Astrocyte (in vitro differentiated cells and primary cell): ENCODE data around the gene ADAMTS17. TPM values are rescaled to one million over a fixed set of nuclear protein-coding genes. Genes with fewer than 3 reads are reported as not detected.

ENCODE experiments used
- DNase-seq: peaks from one replicate; pipeline ENCODE4 v3.0.0-alpha.2; 2010; ENCODE audit warnings: low read depth
- FAIRE-seq: peaks from 2 replicates; lab custom pipeline; 2011; peaks lifted over from hg19 to GRCh38; lab: Jason Lieb, UNC
- H2AFZ ChIP-seq: 2 replicates; pipeline ENCODE4 v1.6.0; 2012; ENCODE audit warnings: low read depth, low read length, inconsistent platforms
- H3K27ac ChIP-seq: 2 replicates; pipeline ENCODE4 v1.5.1; 2011; ENCODE audit warnings: low read depth, low read length, inconsistent platforms
- H3K27me3 ChIP-seq: 2 replicates; pipeline ENCODE4 v1.6.0; 2011; ENCODE audit warnings: low read length, inconsistent platforms; ENCODE audit not compliant: insufficient read depth
- H3K36me3 ChIP-seq: 2 replicates; pipeline ENCODE4 v1.5.1; 2011; ENCODE audit warnings: low read length, inconsistent platforms; ENCODE audit not compliant: insufficient read depth
- H3K4me1 ChIP-seq: 2 replicates; pipeline ENCODE4 v1.5.1; 2011; ENCODE audit warnings: low read length, inconsistent platforms; ENCODE audit not compliant: insufficient read depth
- H3K4me2 ChIP-seq: 2 replicates; pipeline ENCODE4 v1.6.0; 2012; ENCODE audit warnings: low read length, inconsistent platforms
- H3K4me3 ChIP-seq: 2 replicates; pipeline ENCODE4 v1.5.1; 2011; ENCODE audit warnings: low read depth, mild to moderate bottlenecking, low read length, inconsistent platforms; ENCODE audit not compliant: insufficient read depth
- H3K79me2 ChIP-seq: 2 replicates; pipeline ENCODE4 v1.6.0; 2012; ENCODE audit warnings: mild to moderate bottlenecking, low read length, inconsistent platforms; ENCODE audit not compliant: insufficient read depth
- H3K9ac ChIP-seq: 2 replicates; pipeline ENCODE4 v1.6.0; 2012; ENCODE audit warnings: mild to moderate bottlenecking, low read length, inconsistent platforms
- H3K9me3 ChIP-seq: 2 replicates; pipeline ENCODE4 v1.5.1; 2012; ENCODE audit warnings: low read depth, mild to moderate bottlenecking, low read length, inconsistent platforms; ENCODE audit not compliant: insufficient read depth
- H4K20me1 ChIP-seq: 2 replicates; pipeline ENCODE4 v1.6.0; 2012; ENCODE audit warnings: low read length, inconsistent platforms; ENCODE audit not compliant: insufficient read depth
- H3K27ac Mint-ChIP-seq: one replicate; pipeline ENCODE4 v1.8.0; 2021; ENCODE audit warnings: mild to moderate bottlenecking, mixed read lengths; ENCODE audit not compliant: unreplicated experiment
- H3K27me3 Mint-ChIP-seq: one replicate; pipeline ENCODE4 v1.8.0; 2021; ENCODE audit warnings: low read depth, mixed read lengths; ENCODE audit not compliant: unreplicated experiment
- H3K36me3 Mint-ChIP-seq: one replicate; pipeline ENCODE4 v1.8.0; 2021; ENCODE audit warnings: low read depth, mixed read lengths; ENCODE audit not compliant: unreplicated experiment
- H3K4me1 Mint-ChIP-seq: one replicate; pipeline ENCODE4 v1.8.0; 2021; ENCODE audit warnings: low read depth, mixed read lengths; ENCODE audit not compliant: unreplicated experiment
- H3K4me3 Mint-ChIP-seq: one replicate; pipeline ENCODE4 v1.8.0; 2021; ENCODE audit warnings: mild to moderate bottlenecking, moderate library complexity, mixed read lengths; ENCODE audit not compliant: unreplicated experiment
- H3K9me3 Mint-ChIP-seq: one replicate; pipeline ENCODE4 v1.8.0; 2021; ENCODE audit warnings: mild to moderate bottlenecking, mixed read lengths; ENCODE audit not compliant: unreplicated experiment
- EZH2 ChIP-seq: IDR thresholded peaks from 2 replicates; pipeline ENCODE4 v1.6.1; 2012; ENCODE audit warnings: mild to moderate bottlenecking, low read length, inconsistent platforms; ENCODE audit not compliant: insufficient read depth
- total RNA-seq: library from RNA; stranded (reverse); gene quantifications from 2 replicates; pipeline ENCODE4 v1.2.1, GENCODE V29; 2021
- TF ChIP-seq, protein P1 (sequence below): IDR thresholded peaks from 2 replicates; pipeline ENCODE4 v1.5.1; 2011; ENCODE audit warnings: low read depth, mild to moderate bottlenecking, inconsistent platforms, low read length, moderate library complexity; ENCODE audit not compliant: insufficient read depth

The ADAMTS17 gene
- total RNA-seq, 1 donor from 2014 or later = 0.27 TPM

- Mint-ChIP-seq H3K9me3 (no peaks in the 10 kb centered on the region), H3K27me3 (peaks cover 34% of the 10 kb centered on the region), H3K4me1 (peaks cover 9% of the 10 kb centered on the region), H3K4me3 (no peak overlapping the region), H3K36me3 (no peaks in the 10 kb centered on the region), H3K27ac (no peak overlapping the region)
- TF ChIP-seq EZH2 = no peak
- TF ChIP-seq, protein P1, sequence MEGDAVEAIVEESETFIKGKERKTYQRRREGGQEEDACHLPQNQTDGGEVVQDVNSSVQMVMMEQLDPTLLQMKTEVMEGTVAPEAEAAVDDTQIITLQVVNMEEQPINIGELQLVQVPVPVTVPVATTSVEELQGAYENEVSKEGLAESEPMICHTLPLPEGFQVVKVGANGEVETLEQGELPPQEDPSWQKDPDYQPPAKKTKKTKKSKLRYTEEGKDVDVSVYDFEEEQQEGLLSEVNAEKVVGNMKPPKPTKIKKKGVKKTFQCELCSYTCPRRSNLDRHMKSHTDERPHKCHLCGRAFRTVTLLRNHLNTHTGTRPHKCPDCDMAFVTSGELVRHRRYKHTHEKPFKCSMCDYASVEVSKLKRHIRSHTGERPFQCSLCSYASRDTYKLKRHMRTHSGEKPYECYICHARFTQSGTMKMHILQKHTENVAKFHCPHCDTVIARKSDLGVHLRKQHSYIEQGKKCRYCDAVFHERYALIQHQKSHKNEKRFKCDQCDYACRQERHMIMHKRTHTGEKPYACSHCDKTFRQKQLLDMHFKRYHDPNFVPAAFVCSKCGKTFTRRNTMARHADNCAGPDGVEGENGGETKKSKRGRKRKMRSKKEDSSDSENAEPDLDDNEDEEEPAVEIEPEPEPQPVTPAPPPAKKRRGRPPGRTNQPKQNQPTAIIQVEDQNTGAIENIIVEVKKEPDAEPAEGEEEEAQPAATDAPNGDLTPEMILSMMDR = no peak
- H3K4me3 ChIP-seq = no peak overlapping the region
- no peak overlapping the region for H3K4me2 ChIP-seq
- FAIRE-seq (no peak), DNase-seq (no peak)
- no peaks in the 10 kb centered on the region for H3K9me3 ChIP-seq
- H3K36me3 ChIP-seq = no peaks in the 10 kb centered on the region
- no peak overlapping the region for H2AFZ ChIP-seq
- no peaks in the 10 kb centered on the region for H4K20me1 ChIP-seq
- H3K4me1 ChIP-seq = no peaks in the 10 kb centered on the region
- H3K27me3 ChIP-seq = peaks cover 8% of the 10 kb centered on the region
- no peak overlapping the region for H3K27ac ChIP-seq
- no peaks in the 10 kb centered on the region for H3K79me2 ChIP-seq
- no peak overlapping the region for H3K9ac ChIP-seq
Observed at GRCh38 chr15:100210338-100210737, 131.4 kb downstream of the ADAMTS17 start.

DNA sequence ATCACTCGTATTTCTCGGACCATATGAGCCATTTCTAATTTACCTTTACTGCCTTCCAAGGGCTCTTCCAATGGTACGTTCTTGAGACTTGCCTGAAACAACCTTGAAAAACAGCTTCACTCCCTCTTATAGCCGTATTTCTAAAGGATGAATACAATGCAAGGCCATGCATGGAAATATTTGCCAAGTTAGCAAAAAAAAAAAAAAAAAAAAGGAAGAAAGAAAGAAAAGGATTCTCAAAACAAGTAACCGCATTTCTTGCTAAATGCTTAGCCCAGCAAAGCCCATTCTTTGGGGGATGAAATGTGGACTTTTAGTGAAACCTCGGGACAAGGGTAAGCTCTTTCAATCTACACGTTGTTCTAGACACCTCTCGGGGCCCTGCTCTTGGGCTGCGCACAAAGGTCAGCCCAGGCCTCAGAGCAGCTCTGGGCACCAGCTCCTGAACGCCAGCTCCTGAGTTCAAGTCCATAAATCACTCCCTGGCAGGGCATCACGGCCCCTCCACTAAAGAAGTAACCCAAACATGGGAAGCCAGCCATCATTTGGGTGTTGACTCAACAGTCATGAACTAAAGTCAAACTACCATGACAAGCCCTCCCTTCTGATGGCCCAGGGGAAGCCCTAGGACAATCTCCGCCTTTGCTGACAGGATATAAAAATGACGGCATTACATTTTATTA lies 132.7 kb downstream of the ADAMTS17 start:
- H3K79me2 ChIP-seq = no peaks in the 10 kb centered on the region
- H3K9me3 ChIP-seq = no peaks in the 10 kb centered on the region
- no peak overlapping the region for H2AFZ ChIP-seq
- H4K20me1 ChIP-seq = no peaks in the 10 kb centered on the region
- Mint-ChIP-seq H3K4me3 (no peak overlapping the region), H3K9me3 (peaks cover 1% of the 10 kb centered on the region), H3K36me3 (no peaks in the 10 kb centered on the region), H3K27me3 (peaks cover 37% of the 10 kb centered on the region), H3K27ac (no peak overlapping the region), H3K4me1 (peaks cover 9% of the 10 kb centered on the region)
- H3K27ac ChIP-seq = no peak overlapping the region
- no peak for DNase-seq
- no peak overlapping the region for H3K4me3 ChIP-seq
- H3K27me3 ChIP-seq = peaks cover 7% of the 10 kb centered on the region
- FAIRE-seq = no peak
- H3K4me1 ChIP-seq = no peaks in the 10 kb centered on the region
- TF ChIP-seq EZH2 = no peak
- TF ChIP-seq, protein P1 = no peak
- no peaks in the 10 kb centered on the region for H3K36me3 ChIP-seq
- no peak overlapping the region for H3K9ac ChIP-seq
- H3K4me2 ChIP-seq = no peak overlapping the region

DNA sequence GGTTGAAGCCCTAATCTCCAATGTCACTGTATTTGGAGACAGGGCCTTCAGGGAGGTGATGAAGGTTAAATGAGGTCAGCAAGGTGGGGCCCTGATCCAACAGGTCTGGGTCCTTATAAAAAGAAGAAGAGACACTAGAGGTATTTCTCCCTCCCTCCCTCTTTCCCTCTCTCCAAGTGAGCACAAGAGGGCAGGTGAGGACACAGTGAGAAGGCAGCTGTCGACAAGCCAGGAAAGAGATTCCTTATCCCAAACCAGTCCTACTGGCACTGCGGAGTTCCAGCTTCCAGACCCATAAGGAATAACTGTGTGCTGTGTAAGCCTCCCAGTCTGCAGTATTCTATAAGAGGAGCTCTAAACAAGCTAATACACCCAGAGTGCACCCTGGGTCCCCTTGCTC lies 134.7 kb downstream of the ADAMTS17 start:
- Mint-ChIP-seq H3K9me3 (peaks cover 1% of the 10 kb centered on the region), H3K27ac (no peak overlapping the region), H3K4me3 (no peak overlapping the region)

More for the DNA sequence above, 134.7 kb downstream of the ADAMTS17 start:
- TF ChIP-seq, protein P1 = no peak
- no peak for TF ChIP-seq EZH2
- Histone ChIP-seq H4K20me1 (no peaks in the 10 kb centered on the region), H3K4me1 (peaks cover under 1% of the 10 kb centered on the region), H3K79me2 (no peaks in the 10 kb centered on the region), H3K4me3 (no peak overlapping the region), H3K9ac (no peak overlapping the region), H3K9me3 (no peaks in the 10 kb centered on the region), H2AFZ (no peak overlapping the region), H3K27ac (no peak overlapping the region), H3K36me3 (no peaks in the 10 kb centered on the region), H3K4me2 (no peak overlapping the region), H3K27me3 (peaks cover 13% of the 10 kb centered on the region)
- H3K4me1 Mint-ChIP-seq = peaks cover 9% of the 10 kb centered on the region
- FAIRE-seq (no peak), DNase-seq (no peak)
- no peaks in the 10 kb centered on the region for H3K36me3 Mint-ChIP-seq
- peaks cover 39% of the 10 kb centered on the region for H3K27me3 Mint-ChIP-seq
